Measurements from ENCODE around the gene GTF3C5.
"Not testable (repeated sequence)": the region's sequence is repeated elsewhere in the genome, so short reads cannot be mapped to it uniquely, and the experiment has no call there.

DNA sequence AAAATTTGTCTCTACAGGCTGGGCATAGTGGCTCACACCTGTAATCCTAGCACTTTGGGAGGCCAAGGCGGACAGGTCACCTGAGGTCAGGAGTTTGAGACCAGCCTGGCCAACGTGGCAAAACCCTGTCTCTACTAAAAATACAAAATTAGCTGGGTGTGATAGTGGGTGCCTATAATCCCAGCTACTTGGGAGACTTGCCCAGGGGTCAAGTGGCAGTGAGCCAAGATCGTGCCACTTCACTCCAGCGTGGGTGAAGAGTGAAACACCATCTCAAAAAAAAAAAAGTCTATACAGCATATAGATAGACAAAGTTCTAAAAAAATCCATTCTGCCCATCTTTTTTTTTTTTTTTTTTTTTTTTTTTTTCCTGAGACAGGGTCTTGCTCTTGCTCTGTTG, 63.6 kb downstream of the GTF3C5 start:
- TF ChIP-seq POLR2A (IDR thresholded peaks at IDR 0.05; ENCODE audit: low read length); GATA1 (IDR thresholded peaks at IDR 0.05; ENCODE audit: low read depth, low read length): not testable (repeated sequence)

All from erythroblast (primary cell).